K562 (cell line): ENCODE results near the gene RTL10. TPM values are rescaled to one million over a fixed set of nuclear protein-coding genes. Genes with fewer than 3 reads are reported as not detected.

ENCODE experiments used
- ASH1L ChIP-seq: fragments of 450-650 bp; IDR thresholded peaks from 2 replicates; pipeline ENCODE4 v1.6.1; 2018; ENCODE audit warnings: borderline replicate concordance, mild to moderate bottlenecking, low read depth; ENCODE audit not compliant: partially characterized antibody
- HNRNPLL ChIP-seq: fragments of 200-400 bp; formaldehyde crosslinking; IDR thresholded peaks from 2 replicates; pipeline ENCODE4 v1.6.1; 2017; ENCODE audit warnings: low read length, low read depth, mild to moderate bottlenecking; ENCODE audit not compliant: poor library complexity, severe bottlenecking
- PHF8 ChIP-seq: fragments of 200-600 bp; sonication (generic); IDR thresholded peaks from 2 replicates; pipeline ENCODE4 v1.6.1; 2012; ENCODE audit warnings: mixed run types, mild to moderate bottlenecking, inconsistent platforms, low read length, moderate library complexity, borderline replicate concordance
- STAT5B ChIP-seq: fragments of 250-450 bp; sonication (Bioruptor Pico); IDR thresholded peaks from 2 replicates; pipeline ENCODE4 v1.8.0; 2021; ENCODE audit warnings: mild to moderate bottlenecking, inconsistent platforms
- ZNF436 ChIP-seq: fragments of 250-450, 450-650 bp; sonication (Bioruptor Pico); formaldehyde crosslinking; IDR thresholded peaks from 2 replicates; pipeline ENCODE4 v1.7.0; 2020; ENCODE audit warnings: mild to moderate bottlenecking
- polyA plus RNA-seq, 8 experiments: library from polyadenylated mRNA; depleted of rRNA in 4 of 8; stranded (reverse) in 5 of 8; unstranded in 3 of 8; fragments of >200 nt; fragmentation: Nextera tagmentation in 2 of 8; fragmentation: Illumina TruSeq in 1 of 8; extraction: Ambion mirVana in 2 of 8; extraction: Trizol in 1 of 8; gene quantifications; 2 replicates each; pipeline versions ENCODE4 v1.2.1 to v1.2.3, GENCODE V29; 2011 to 2014; ENCODE audit warnings: inconsistent platforms in 1 of 8, missing spikeins in 1 of 8
- total RNA-seq, 7 experiments: library from RNA; depleted of rRNA in 6 of 7; stranded (reverse); fragments of >200 nt in 6 of 7; fragmentation: Illumina TruSeq in 2 of 7; extraction: Trizol in 2 of 7; gene quantifications; 2 replicates each; pipeline versions ENCODE4 v1.2.1 to v1.2.3, GENCODE V29; 2011 to 2021; ENCODE audit warnings: low replicate concordance in 1 of 7
- TF ChIP-seq, protein P1 (sequence below): fragments of 450-650 bp; IDR thresholded peaks from 2 replicates; pipeline ENCODE4 v1.7.1; 2018; ENCODE audit warnings: mild to moderate bottlenecking, low read depth; ENCODE audit not compliant: partially characterized antibody

Gene RTL10
- total and polyA plus RNA-seq, 9 of the 15 experiments (the other 6 are each of a cell fraction or from before 2014, with no cell fraction given) = 19.8 to 75.5 (median 32.5) TPM

- TF ChIP-seq HNRNPLL (no peak), PHF8 (no peak), STAT5B (CRISPR knock-in tag) (no peak), ZNF436 (CRISPR knock-in tag) (no peak), ASH1L (no peak)
- TF ChIP-seq, protein P1, sequence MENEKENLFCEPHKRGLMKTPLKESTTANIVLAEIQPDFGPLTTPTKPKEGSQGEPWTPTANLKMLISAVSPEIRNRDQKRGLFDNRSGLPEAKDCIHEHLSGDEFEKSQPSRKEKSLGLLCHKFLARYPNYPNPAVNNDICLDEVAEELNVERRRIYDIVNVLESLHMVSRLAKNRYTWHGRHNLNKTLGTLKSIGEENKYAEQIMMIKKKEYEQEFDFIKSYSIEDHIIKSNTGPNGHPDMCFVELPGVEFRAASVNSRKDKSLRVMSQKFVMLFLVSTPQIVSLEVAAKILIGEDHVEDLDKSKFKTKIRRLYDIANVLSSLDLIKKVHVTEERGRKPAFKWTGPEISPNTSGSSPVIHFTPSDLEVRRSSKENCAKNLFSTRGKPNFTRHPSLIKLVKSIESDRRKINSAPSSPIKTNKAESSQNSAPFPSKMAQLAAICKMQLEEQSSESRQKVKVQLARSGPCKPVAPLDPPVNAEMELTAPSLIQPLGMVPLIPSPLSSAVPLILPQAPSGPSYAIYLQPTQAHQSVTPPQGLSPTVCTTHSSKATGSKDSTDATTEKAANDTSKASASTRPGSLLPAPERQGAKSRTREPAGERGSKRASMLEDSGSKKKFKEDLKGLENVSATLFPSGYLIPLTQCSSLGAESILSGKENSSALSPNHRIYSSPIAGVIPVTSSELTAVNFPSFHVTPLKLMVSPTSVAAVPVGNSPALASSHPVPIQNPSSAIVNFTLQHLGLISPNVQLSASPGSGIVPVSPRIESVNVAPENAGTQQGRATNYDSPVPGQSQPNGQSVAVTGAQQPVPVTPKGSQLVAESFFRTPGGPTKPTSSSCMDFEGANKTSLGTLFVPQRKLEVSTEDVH = no peak
Observed at GRCh38 chr22:19901577-19902244, 47.0 kb upstream of the RTL10 start (continued).
